AG04449 (cell line): ENCODE measurements around the gene UBE2Z.

ENCODE experiments used
- CTCF ChIA-PET: fragments of 350-600 bp; formaldehyde crosslinking; extraction: SDS; loops from one replicate; lab custom pipeline; 2021; ENCODE audit warnings: antibody characterized with exemption; lab: Yijun Ruan, JAX
- POLR2A ChIA-PET: fragments of 400-600, 350-600 bp; formaldehyde crosslinking; extraction: SDS; loops from one replicate; lab custom pipeline; 2020; ENCODE audit warnings: antibody characterized with exemption, inconsistent platforms; lab: Yijun Ruan, JAX
- DNase-seq: peaks from one replicate; pipeline ENCODE4 v3.0.0-alpha.2; 2010; ENCODE audit warnings: low read depth, low spot score
- H3K4me3 ChIP-seq: 2 replicates; pipeline ENCODE4 v1.5.1; 2011; ENCODE audit warnings: low read depth, mild to moderate bottlenecking, control low read depth, low read length
- CTCF ChIP-seq: IDR thresholded peaks from one replicate; pipeline ENCODE4 v1.5.1; 2011; ENCODE audit warnings: mild to moderate bottlenecking, moderate library complexity, low read length, control low read depth, inconsistent platforms; ENCODE audit not compliant: insufficient read depth; ENCODE audit errors: missing control alignments

Gene UBE2Z

GRCh38 chr17:48908047-48908843 lies at the start of gene UBE2Z:
TSS of gene UBE2Z (plus strand) at chr17:48908407. CDS start at chr17:48908504, 97 bp downstream.
- CTCF ChIA-PET, result interaction anchor here (0.6 to 2.9 kb wide), 8 partner anchors 11 to 124 kb away, joined by 3 to 18 read pairs (median 5); partner anchors contain the start of gene ATP5MC1
- peak; percentile 71 for DNase-seq
- TF ChIP-seq CTCF, result peak; percentile 15
- POLR2A ChIA-PET, result interaction anchor here (0.7 to 1.9 kb wide), 4 partner anchors 15 to 124 kb away, joined by 3 to 12 read pairs (median 3); partner anchors contain the start of gene ATP5MC1
- H3K4me3 ChIP-seq, result peak within 1 kb of the TSS; percentile 74

GRCh38 chr17:48860034-48860433 lies 48.2 kb upstream of the UBE2Z start:
- no peak for DNase-seq
- POLR2A ChIA-PET, result interaction anchor here (0.6 kb wide), 1 partner anchor 30 kb away, joined by 3 read pairs; no protein-coding TSS in a partner anchor
- TF ChIP-seq CTCF, result no peak
- H3K4me3 ChIP-seq, result no peak overlapping the region
- CTCF ChIA-PET, result interaction anchor here (1.0 to 1.8 kb wide), 7 partner anchors 9 to 136 kb away, joined by 3 to 9 read pairs (median 4); no protein-coding TSS in a partner anchor

- no peak for DNase-seq
- POLR2A ChIA-PET, result no interaction called here
- CTCF ChIA-PET, result interaction anchor here (1.0 to 1.8 kb wide), 8 partner anchors 9 to 137 kb away, joined by 3 to 9 read pairs (median 4); no protein-coding TSS in a partner anchor
- no peak overlapping the region for H3K4me3 ChIP-seq
- no peak for TF ChIP-seq CTCF
Measured at GRCh38 chr17:48860456-48860855, 47.8 kb upstream of the UBE2Z start.

GRCh38 chr17:48868916-48869500 lies 39.2 kb upstream of the UBE2Z start:
- H3K4me3 ChIP-seq, result no peak overlapping the region
- no peak for TF ChIP-seq CTCF
- ChIA-PET POLR2A (no interaction called here), CTCF (interaction anchor here (0.8 to 23.5 kb wide), 6 partner anchors 8 to 78 kb away, joined by 4 to 797 read pairs (median 6); partner anchors contain the start of gene TTLL6)
- no peak for DNase-seq

GRCh38 chr17:48869821-48870318 lies 38.3 kb upstream of the UBE2Z start:
- no peak for DNase-seq
- H3K4me3 ChIP-seq, result no peak overlapping the region
- ChIA-PET CTCF (interaction anchor here (0.8 to 23.5 kb wide), 6 partner anchors 9 to 79 kb away, joined by 3 to 797 read pairs (median 4); partner anchors contain the start of gene TTLL6), POLR2A (no interaction called here)
- no peak for TF ChIP-seq CTCF
